ENCODE measurements around the gene FMN2.

- TF ChIP-seq POLR2A (IDR thresholded peaks at IDR 0.05) (no peak), CTCF (IDR thresholded peaks at IDR 0.05) (no peak)
Observed at GRCh38 chr1:240503558-240503957, 411.9 kb downstream of the FMN2 start.

Data from Peyer's patch (tissue), 4 donors.